Colonic mucosa (tissue), 4 donors: ENCODE data around the gene KRTAP5-2. TPM values are rescaled to one million over a fixed set of nuclear protein-coding genes. Genes with fewer than 3 reads are reported as not detected.
A peak's percentile ranks its signal among the peaks of the same experiment; 100 is the strongest.

ENCODE experiments used
- DNase-seq: peaks from one replicate; pipeline ENCODE4 v3.0.0-alpha.2; 2020
- H3K27ac ChIP-seq: fragments of 200-600 bp; one replicate; pipeline ENCODE4 v1.8.0; 2021
- H3K27me3 ChIP-seq: fragments of 200-600 bp; one replicate; pipeline ENCODE4 v1.8.0; 2021
- H3K36me3 ChIP-seq: fragments of 200-600 bp; one replicate; pipeline ENCODE4 v1.8.0; 2021
- H3K4me1 ChIP-seq: fragments of 200-600 bp; one replicate; pipeline ENCODE4 v1.8.0; 2021; ENCODE audit warnings: mild to moderate bottlenecking
- H3K4me3 ChIP-seq: fragments of 200-600 bp; one replicate; pipeline ENCODE4 v1.8.0; 2021
- H3K9ac ChIP-seq, 2 donors: one replicate each; pipeline ENCODE4 v1.7.0; 2013; ENCODE audit warnings: control low read depth in 2 of 2, low read depth in 2 of 2, low read length in 2 of 2
- H3K9me3 ChIP-seq: fragments of 200-600 bp; one replicate; pipeline ENCODE4 v1.8.0; 2021
- CTCF ChIP-seq: fragments of 200-600 bp; IDR thresholded peaks from one replicate; pipeline ENCODE4 v1.8.0; 2022; ENCODE audit warnings: antibody characterized with exemption, mild to moderate bottlenecking
- intact Hi-C: fragments of 100-400 bp; cut with DNase I; formaldehyde crosslinking; loops from one replicate; pipeline ENCODE4 v1.14.1; 2022
- total RNA-seq, 2 donors: library from RNA; stranded (reverse); fragmentation: NEBNext Ultra II Directional in 1 of 2; extraction: Animal tissue kit (Norgen Biotek cat#: 25700) in 1 of 2; gene quantifications; one replicate each; pipeline ENCODE4 v1.2.1, GENCODE V29; 2021
- donor health status: healthy.
- donor health status: DM: no; HTN: no; CAD: no.
- donor health status: DM: no; HTN: no; CAD: no.

The KRTAP5-2 gene
- total RNA-seq, 2 donors from 2014 or later = not detected

GRCh38 chr11:1567721-1568100, 30.4 kb downstream of the KRTAP5-2 start:
- H3K36me3 ChIP-seq = no peaks in the 10 kb centered on the region
- intact Hi-C loops = no loop called here
- H3K27ac ChIP-seq = no peak overlapping the region

GRCh38 chr11:1567052-1567720, 30.9 kb downstream of the KRTAP5-2 start:
- Histone ChIP-seq H3K36me3 (no peaks in the 10 kb centered on the region), H3K27ac (no peak overlapping the region), H3K9me3 (no peaks in the 10 kb centered on the region), H3K27me3 (no peaks in the 10 kb centered on the region), H3K4me3 (no peak overlapping the region), H3K4me1 (peaks cover 7% of the 10 kb centered on the region), H3K9ac (peak overlapping the region in 1 of 2 donors; percentile 34)
- DNase-seq = peak; percentile 29
- no peak for TF ChIP-seq CTCF
- intact Hi-C loops = no loop called here

More at GRCh38 chr11:1567721-1568100, 30.4 kb downstream of the KRTAP5-2 start:
- no peaks in the 10 kb centered on the region for H3K27me3 ChIP-seq
- no peak for TF ChIP-seq CTCF
- peaks cover 7% of the 10 kb centered on the region for H3K4me1 ChIP-seq
- no peak for DNase-seq
- H3K9me3 ChIP-seq = no peaks in the 10 kb centered on the region
- H3K4me3 ChIP-seq = no peak overlapping the region
- peak overlapping the region in 1 of 2 donors; percentile 34 for H3K9ac ChIP-seq

GRCh38 chr11:1566381-1567051, 31.6 kb downstream of the KRTAP5-2 start:
- Histone ChIP-seq H3K27ac (no peak overlapping the region), H3K36me3 (no peaks in the 10 kb centered on the region), H3K4me3 (no peak overlapping the region), H3K9me3 (no peaks in the 10 kb centered on the region), H3K9ac (no peak overlapping the region), H3K27me3 (no peaks in the 10 kb centered on the region), H3K4me1 (peaks cover 7% of the 10 kb centered on the region)
- no peak for TF ChIP-seq CTCF
- no peak for DNase-seq
- intact Hi-C loops = no loop called here

GRCh38 chr11:1565904-1566247, 32.2 kb downstream of the KRTAP5-2 start:
- no peaks in the 10 kb centered on the region for H3K27me3 ChIP-seq
- DNase-seq = no peak
- intact Hi-C loops = no loop called here
- H3K9ac ChIP-seq = no peak overlapping the region
- peaks cover 7% of the 10 kb centered on the region for H3K4me1 ChIP-seq
- H3K27ac ChIP-seq = no peak overlapping the region
- no peak for TF ChIP-seq CTCF
- no peaks in the 10 kb centered on the region for H3K36me3 ChIP-seq
- no peak overlapping the region for H3K4me3 ChIP-seq
- no peaks in the 10 kb centered on the region for H3K9me3 ChIP-seq

- no peak for DNase-seq
- Histone ChIP-seq H3K4me3 (no peak overlapping the region), H3K4me1 (peaks cover 7% of the 10 kb centered on the region), H3K9me3 (no peaks in the 10 kb centered on the region), H3K27me3 (no peaks in the 10 kb centered on the region), H3K36me3 (no peaks in the 10 kb centered on the region), H3K9ac (peak overlapping the region in 1 of 2 donors; percentile 61), H3K27ac (no peak overlapping the region)
- no peak for TF ChIP-seq CTCF
- intact Hi-C loops = no loop called here
Observed at GRCh38 chr11:1565173-1565903, 32.8 kb downstream of the KRTAP5-2 start.
